ENCODE measurements around the gene TAPT1.

- TF ChIP-seq POLR2A (IDR thresholded peaks at IDR 0.05; ENCODE audit: low read depth, low read length), result no peak
- no peak for TF ChIP-seq POLR2AphosphoS5 (IDR thresholded peaks at IDR 0.05; ENCODE audit: low read depth, low read length)
Measured at GRCh38 chr4:16131293-16131692, 95.0 kb downstream of the TAPT1 start.

Data from GM12892 (cell line).